ENCODE measurements around the gene ABCG4.

DNA sequence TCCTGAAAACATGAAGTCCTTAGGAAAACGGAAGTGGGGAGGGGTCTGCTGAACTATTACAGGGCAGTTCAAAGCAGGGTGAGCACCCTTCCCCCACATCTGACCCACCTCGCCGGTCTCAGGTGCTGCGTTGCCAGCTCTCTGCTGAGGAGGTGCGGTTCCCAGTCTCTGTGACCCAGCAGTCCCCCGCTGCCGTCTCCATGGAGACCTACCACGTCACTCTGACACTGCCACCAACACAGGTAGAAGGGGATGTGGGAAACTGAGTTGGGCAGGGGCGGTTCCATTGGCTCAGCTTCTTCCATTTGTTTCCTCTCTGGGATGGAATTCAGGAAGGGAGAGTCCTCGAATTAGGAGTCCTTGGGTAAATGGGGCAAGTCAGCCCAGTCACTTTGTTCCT lies 38.4 kb upstream of the ABCG4 start:
- TF ChIP-seq, protein P1, sequence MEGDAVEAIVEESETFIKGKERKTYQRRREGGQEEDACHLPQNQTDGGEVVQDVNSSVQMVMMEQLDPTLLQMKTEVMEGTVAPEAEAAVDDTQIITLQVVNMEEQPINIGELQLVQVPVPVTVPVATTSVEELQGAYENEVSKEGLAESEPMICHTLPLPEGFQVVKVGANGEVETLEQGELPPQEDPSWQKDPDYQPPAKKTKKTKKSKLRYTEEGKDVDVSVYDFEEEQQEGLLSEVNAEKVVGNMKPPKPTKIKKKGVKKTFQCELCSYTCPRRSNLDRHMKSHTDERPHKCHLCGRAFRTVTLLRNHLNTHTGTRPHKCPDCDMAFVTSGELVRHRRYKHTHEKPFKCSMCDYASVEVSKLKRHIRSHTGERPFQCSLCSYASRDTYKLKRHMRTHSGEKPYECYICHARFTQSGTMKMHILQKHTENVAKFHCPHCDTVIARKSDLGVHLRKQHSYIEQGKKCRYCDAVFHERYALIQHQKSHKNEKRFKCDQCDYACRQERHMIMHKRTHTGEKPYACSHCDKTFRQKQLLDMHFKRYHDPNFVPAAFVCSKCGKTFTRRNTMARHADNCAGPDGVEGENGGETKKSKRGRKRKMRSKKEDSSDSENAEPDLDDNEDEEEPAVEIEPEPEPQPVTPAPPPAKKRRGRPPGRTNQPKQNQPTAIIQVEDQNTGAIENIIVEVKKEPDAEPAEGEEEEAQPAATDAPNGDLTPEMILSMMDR (IDR thresholded peaks at IDR 0.05), result no peak
- TF ChIP-seq POLR2A (IDR thresholded peaks at IDR 0.05), result no peak

All from adrenal gland (tissue), 5 donors.